Measurements from ENCODE around the gene UFSP2.
"Not testable (repeated sequence)": the region's sequence is repeated elsewhere in the genome, so short reads cannot be mapped to it uniquely, and the experiment has no call there.

The UFSP2 gene

DNA sequence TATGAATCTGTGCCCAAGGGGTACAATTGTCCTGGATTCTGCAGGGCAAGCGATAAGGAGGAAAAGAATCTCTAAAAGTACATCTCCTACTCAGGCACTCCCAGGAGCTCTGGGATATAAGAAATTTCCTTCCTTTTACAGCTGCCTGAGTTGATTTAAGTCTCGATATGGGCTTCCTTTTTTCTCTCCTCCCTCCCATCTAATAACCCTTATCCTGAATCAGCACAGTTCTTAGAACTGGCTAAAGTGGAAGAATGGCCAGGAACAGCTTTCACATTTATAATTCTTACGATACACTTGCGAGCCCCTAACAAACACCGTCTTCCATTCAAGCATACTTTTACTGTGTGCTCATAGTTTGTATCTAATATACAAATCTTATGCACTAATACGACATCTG is 51.2 kb downstream of the UFSP2 start:
- Histone ChIP-seq H3K4me3 (ENCODE audit: low read depth in 1 of 5, low read length in 5 of 5) (no peak overlapping the region), H3K4me1 (ENCODE audit: control insufficient read depth in 5 of 5, insufficient read depth in 5 of 5, low read length in 5 of 5) (peaks cover 0 to 5% (median 0%) of the 10 kb centered on the region in 5 donors), H3K9me3 (ENCODE audit: control insufficient read depth in 5 of 5, low read length in 5 of 5) (peaks cover 0 to 3% (median 0%) of the 10 kb centered on the region in 5 donors), H3K9ac (ENCODE audit: low read length in 5 of 5) (no peak overlapping the region), H3K36me3 (ENCODE audit: control insufficient read depth in 5 of 5, insufficient read depth in 5 of 5, low read length in 5 of 5) (peaks cover 4 to 13% (median 7%) of the 10 kb centered on the region in 5 donors), H3K27me3 (ENCODE audit: control insufficient read depth in 5 of 5, insufficient read depth in 4 of 5, low read length in 5 of 5) (no peaks in the 10 kb centered on the region), H3K27ac (ENCODE audit: low read depth, low read length) (no peak overlapping the region)

DNA sequence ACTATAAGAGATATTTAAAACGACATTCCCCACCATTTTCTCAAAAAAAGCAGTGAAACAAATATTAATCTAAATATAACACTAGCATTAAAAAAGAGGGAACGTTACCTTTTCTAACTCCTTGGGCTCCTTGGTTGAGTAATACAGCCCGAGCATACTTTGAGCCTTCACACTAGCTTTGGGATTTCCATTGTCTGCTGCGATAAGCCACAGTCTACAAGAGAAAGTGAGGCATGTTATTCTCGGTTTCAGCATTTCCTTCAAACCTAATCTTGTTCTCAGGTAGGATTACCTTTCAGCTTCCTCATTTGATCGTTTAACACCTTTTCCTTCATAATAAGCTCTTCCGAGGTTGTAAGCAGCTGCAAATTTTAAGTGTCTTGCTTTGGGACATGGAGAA is 51.7 kb downstream of the UFSP2 start:
- H3K27ac ChIP-seq (ENCODE audit: low read depth, low read length): no peak overlapping the region
- H3K4me3 ChIP-seq (ENCODE audit: low read depth in 1 of 5, low read length in 5 of 5): no peak overlapping the region
- peaks cover 0 to 3% (median 0%) of the 10 kb centered on the region in 5 donors for H3K9me3 ChIP-seq (ENCODE audit: control insufficient read depth in 5 of 5, low read length in 5 of 5)
- no peaks in the 10 kb centered on the region for H3K27me3 ChIP-seq (ENCODE audit: control insufficient read depth in 5 of 5, insufficient read depth in 4 of 5, low read length in 5 of 5)
- H3K9ac ChIP-seq (ENCODE audit: low read length in 5 of 5): no peak overlapping the region
- H3K4me1 ChIP-seq (ENCODE audit: control insufficient read depth in 5 of 5, insufficient read depth in 5 of 5, low read length in 5 of 5): peaks cover 0 to 5% (median 0%) of the 10 kb centered on the region in 5 donors
- H3K36me3 ChIP-seq (ENCODE audit: control insufficient read depth in 5 of 5, insufficient read depth in 5 of 5, low read length in 5 of 5): peaks cover 4 to 13% (median 7%) of the 10 kb centered on the region in 5 donors

DNA sequence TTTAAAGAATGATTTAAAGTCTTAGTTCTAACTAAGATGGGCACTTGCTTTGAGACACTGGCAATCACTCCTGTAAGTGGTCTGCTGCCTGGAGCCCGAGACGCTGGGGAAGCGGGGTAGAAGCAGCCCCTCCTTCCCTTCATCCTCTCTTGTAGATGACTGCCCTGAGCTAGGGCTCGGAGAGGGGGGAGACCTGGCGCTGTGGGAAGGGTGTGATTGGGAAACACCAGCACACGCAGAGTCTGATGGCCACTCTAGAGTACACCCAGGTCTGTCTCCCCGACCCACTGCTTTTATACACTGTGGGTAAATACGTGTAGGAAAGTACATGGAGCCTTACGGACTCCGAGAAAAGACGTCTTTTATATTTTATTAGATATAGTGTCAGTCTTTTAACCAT is 54.1 kb downstream of the UFSP2 start:
- Histone ChIP-seq H3K27ac (ENCODE audit: low read depth, low read length) (no peak overlapping the region), H3K27me3 (ENCODE audit: control insufficient read depth in 5 of 5, insufficient read depth in 4 of 5, low read length in 5 of 5) (no peaks in the 10 kb centered on the region), H3K9ac (ENCODE audit: low read length in 5 of 5) (no peak overlapping the region), H3K4me3 (ENCODE audit: low read depth in 1 of 5, low read length in 5 of 5) (no peak overlapping the region), H3K4me1 (ENCODE audit: control insufficient read depth in 5 of 5, insufficient read depth in 5 of 5, low read length in 5 of 5) (peaks cover 0 to 5% (median 0%) of the 10 kb centered on the region in 5 donors), H3K36me3 (ENCODE audit: control insufficient read depth in 5 of 5, insufficient read depth in 5 of 5, low read length in 5 of 5) (peaks cover 4 to 17% (median 6%) of the 10 kb centered on the region in 5 donors), H3K9me3 (ENCODE audit: control insufficient read depth in 5 of 5, low read length in 5 of 5) (no peaks in the 10 kb centered on the region)

DNA sequence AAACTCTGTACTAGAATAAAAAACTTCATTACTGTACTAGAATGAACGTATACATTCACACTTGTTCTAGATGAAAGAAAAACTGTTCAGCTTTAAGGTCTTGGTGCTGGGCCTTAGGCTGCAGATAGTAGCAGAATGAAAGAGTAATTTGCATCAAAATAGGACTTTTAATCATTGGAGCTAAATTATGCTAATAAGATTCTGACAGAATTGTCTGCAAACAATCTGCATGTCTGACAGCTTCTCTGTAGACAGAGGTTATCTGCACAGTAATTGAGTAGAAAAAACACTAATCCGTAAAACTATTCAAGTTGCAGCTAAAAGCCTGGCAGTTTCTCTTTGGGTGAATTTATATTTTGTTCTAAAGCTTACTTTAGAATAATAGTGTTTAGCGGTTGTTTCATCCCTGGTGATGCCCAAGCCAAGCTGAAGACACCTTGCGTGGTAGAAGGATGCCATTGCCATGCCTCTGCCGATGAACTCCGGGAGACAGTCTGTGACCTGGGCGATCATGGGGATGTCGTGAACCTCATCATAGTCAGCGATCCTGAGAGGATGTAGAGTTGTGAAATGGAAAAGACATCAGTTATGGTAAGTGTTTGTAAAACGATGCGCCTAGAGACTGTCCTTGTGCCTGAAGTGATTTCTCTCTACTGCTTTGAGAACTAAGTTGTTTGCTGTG is 55.4 kb downstream of the UFSP2 start:
- Histone ChIP-seq H3K27ac (ENCODE audit: low read depth, low read length) (no peak overlapping the region), H3K27me3 (ENCODE audit: control insufficient read depth in 5 of 5, insufficient read depth in 4 of 5, low read length in 5 of 5) (no peaks in the 10 kb centered on the region), H3K36me3 (ENCODE audit: control insufficient read depth in 5 of 5, insufficient read depth in 5 of 5, low read length in 5 of 5) (peaks cover 4 to 17% (median 6%) of the 10 kb centered on the region in 5 donors), H3K4me1 (ENCODE audit: control insufficient read depth in 5 of 5, insufficient read depth in 5 of 5, low read length in 5 of 5) (peaks cover 0 to 5% (median 0%) of the 10 kb centered on the region in 5 donors), H3K9ac (ENCODE audit: low read length in 5 of 5) (no peak overlapping the region), H3K9me3 (ENCODE audit: control insufficient read depth in 5 of 5, low read length in 5 of 5) (no peaks in the 10 kb centered on the region), H3K4me3 (ENCODE audit: low read depth in 1 of 5, low read length in 5 of 5) (no peak overlapping the region)

DNA sequence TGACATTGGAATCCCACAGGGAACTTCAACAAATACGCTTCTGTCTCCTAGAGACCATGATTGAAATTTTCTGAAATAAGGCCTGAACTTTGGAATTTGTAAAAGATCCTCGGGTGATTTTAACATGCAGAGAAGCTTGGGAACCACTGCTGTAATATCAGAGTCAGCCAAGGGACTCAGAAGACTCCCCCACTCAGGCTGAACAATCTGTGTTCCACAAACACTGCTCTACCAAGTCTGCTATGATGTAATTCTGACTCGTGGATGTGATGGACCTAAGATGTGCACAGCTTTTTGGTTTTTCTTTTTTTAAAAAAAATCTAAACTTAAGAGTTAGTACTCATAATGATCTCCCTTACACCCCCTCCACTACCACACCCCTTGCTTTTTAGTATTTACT is 56.0 kb downstream of the UFSP2 start:
- Histone ChIP-seq H3K9ac (ENCODE audit: low read length in 5 of 5) (no peak overlapping the region), H3K4me1 (ENCODE audit: control insufficient read depth in 5 of 5, insufficient read depth in 5 of 5, low read length in 5 of 5) (peaks cover 0 to 5% (median 0%) of the 10 kb centered on the region in 5 donors), H3K36me3 (ENCODE audit: control insufficient read depth in 5 of 5, insufficient read depth in 5 of 5, low read length in 5 of 5) (peaks cover 4 to 17% (median 6%) of the 10 kb centered on the region in 5 donors), H3K27ac (ENCODE audit: low read depth, low read length) (no peak overlapping the region), H3K4me3 (ENCODE audit: low read depth in 1 of 5, low read length in 5 of 5) (no peak overlapping the region), H3K27me3 (ENCODE audit: control insufficient read depth in 5 of 5, insufficient read depth in 4 of 5, low read length in 5 of 5) (no peaks in the 10 kb centered on the region), H3K9me3 (ENCODE audit: control insufficient read depth in 5 of 5, low read length in 5 of 5) (no peaks in the 10 kb centered on the region)

- H3K4me1 ChIP-seq (ENCODE audit: control insufficient read depth in 5 of 5, insufficient read depth in 5 of 5, low read length in 5 of 5): no peaks in the 10 kb centered on the region
- no peak overlapping the region for H3K9ac ChIP-seq (ENCODE audit: low read length in 5 of 5)
- H3K9me3 ChIP-seq (ENCODE audit: control insufficient read depth in 5 of 5, low read length in 5 of 5): no peaks in the 10 kb centered on the region
- no peak overlapping the region for H3K27ac ChIP-seq (ENCODE audit: low read depth, low read length)
- H3K36me3 ChIP-seq (ENCODE audit: control insufficient read depth in 5 of 5, insufficient read depth in 5 of 5, low read length in 5 of 5): peaks cover 0 to 9% (median 3%) of the 10 kb centered on the region in 5 donors
- no peak overlapping the region for H3K4me3 ChIP-seq (ENCODE audit: low read depth in 1 of 5, low read length in 5 of 5)
- no peaks in the 10 kb centered on the region for H3K27me3 ChIP-seq (ENCODE audit: control insufficient read depth in 5 of 5, insufficient read depth in 4 of 5, low read length in 5 of 5)
Observed at GRCh38 chr4:185364886-185365285, 60.9 kb downstream of the UFSP2 start.

DNA sequence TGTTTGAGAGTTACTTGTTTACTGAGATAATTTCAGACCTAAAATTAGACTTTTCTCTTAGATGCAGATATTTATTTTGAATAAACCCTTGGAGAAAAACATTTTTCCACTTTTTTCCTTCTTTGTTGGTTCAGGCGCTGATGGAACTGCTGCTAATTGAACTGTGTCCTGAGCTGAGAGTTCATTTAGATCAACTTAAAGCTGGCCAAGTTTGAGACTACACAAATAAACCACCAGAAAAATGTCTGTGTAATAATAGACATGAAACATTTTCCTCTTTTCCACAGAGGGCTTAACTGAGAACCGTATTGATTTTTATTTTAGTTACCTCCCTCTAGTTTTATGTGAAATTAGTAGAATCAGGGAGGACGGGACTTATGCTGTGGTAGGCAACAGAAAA is 62.5 kb downstream of the UFSP2 start:
- H3K27ac ChIP-seq (ENCODE audit: low read depth, low read length): no peak overlapping the region
- H3K4me3 ChIP-seq (ENCODE audit: low read depth in 1 of 5, low read length in 5 of 5): no peak overlapping the region
- H3K36me3 ChIP-seq (ENCODE audit: control insufficient read depth in 5 of 5, insufficient read depth in 5 of 5, low read length in 5 of 5): peaks cover 0 to 11% (median 4%) of the 10 kb centered on the region in 5 donors
- H3K4me1 ChIP-seq (ENCODE audit: control insufficient read depth in 5 of 5, insufficient read depth in 5 of 5, low read length in 5 of 5): no peaks in the 10 kb centered on the region
- H3K9me3 ChIP-seq (ENCODE audit: control insufficient read depth in 5 of 5, low read length in 5 of 5): no peaks in the 10 kb centered on the region
- no peaks in the 10 kb centered on the region for H3K27me3 ChIP-seq (ENCODE audit: control insufficient read depth in 5 of 5, insufficient read depth in 4 of 5, low read length in 5 of 5)
- H3K9ac ChIP-seq (ENCODE audit: low read length in 5 of 5): no peak overlapping the region

DNA sequence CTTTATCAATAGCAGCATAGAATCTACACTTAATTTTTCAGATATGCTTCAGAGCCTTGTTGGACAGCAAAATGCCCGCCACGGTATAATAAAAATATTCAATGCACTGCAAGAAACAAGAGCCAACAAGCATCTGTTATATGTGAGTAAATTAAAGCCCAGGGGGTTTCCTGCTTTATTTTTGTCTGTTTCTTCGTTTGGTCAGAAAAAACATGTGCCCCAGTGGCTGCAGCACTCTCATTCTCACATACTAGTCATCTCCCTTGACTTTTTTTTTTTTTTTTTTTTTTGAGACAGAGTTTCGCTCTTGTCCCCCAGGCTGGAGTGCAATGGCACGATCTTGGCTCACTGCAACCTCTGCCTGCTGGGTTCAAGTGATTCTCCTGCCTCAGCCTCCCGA is 63.2 kb downstream of the UFSP2 start:
- H3K4me3 ChIP-seq (ENCODE audit: low read depth in 1 of 5, low read length in 5 of 5); H3K9ac ChIP-seq (ENCODE audit: low read length in 5 of 5); H3K9me3 ChIP-seq (ENCODE audit: control insufficient read depth in 5 of 5, low read length in 5 of 5); H3K27me3 ChIP-seq (ENCODE audit: control insufficient read depth in 5 of 5, insufficient read depth in 4 of 5, low read length in 5 of 5); H3K4me1 ChIP-seq (ENCODE audit: control insufficient read depth in 5 of 5, insufficient read depth in 5 of 5, low read length in 5 of 5); H3K27ac ChIP-seq (ENCODE audit: low read depth, low read length); H3K36me3 ChIP-seq (ENCODE audit: control insufficient read depth in 5 of 5, insufficient read depth in 5 of 5, low read length in 5 of 5): not testable (repeated sequence)

GRCh38 chr4:185361872-185362271 is 63.9 kb downstream of the UFSP2 start:
- Histone ChIP-seq H3K27me3 (ENCODE audit: control insufficient read depth in 5 of 5, insufficient read depth in 4 of 5, low read length in 5 of 5) (no peaks in the 10 kb centered on the region), H3K4me1 (ENCODE audit: control insufficient read depth in 5 of 5, insufficient read depth in 5 of 5, low read length in 5 of 5) (no peaks in the 10 kb centered on the region), H3K9me3 (ENCODE audit: control insufficient read depth in 5 of 5, low read length in 5 of 5) (no peaks in the 10 kb centered on the region), H3K9ac (ENCODE audit: low read length in 5 of 5) (no peak overlapping the region), H3K36me3 (ENCODE audit: control insufficient read depth in 5 of 5, insufficient read depth in 5 of 5, low read length in 5 of 5) (peaks cover 0 to 9% (median 4%) of the 10 kb centered on the region in 5 donors), H3K27ac (ENCODE audit: low read depth, low read length) (no peak overlapping the region), H3K4me3 (ENCODE audit: low read depth in 1 of 5, low read length in 5 of 5) (no peak overlapping the region)

- Histone ChIP-seq H3K9me3 (ENCODE audit: control insufficient read depth in 5 of 5, low read length in 5 of 5) (no peaks in the 10 kb centered on the region), H3K27ac (ENCODE audit: low read depth, low read length) (no peak overlapping the region), H3K27me3 (ENCODE audit: control insufficient read depth in 5 of 5, insufficient read depth in 4 of 5, low read length in 5 of 5) (no peaks in the 10 kb centered on the region), H3K4me1 (ENCODE audit: control insufficient read depth in 5 of 5, insufficient read depth in 5 of 5, low read length in 5 of 5) (no peaks in the 10 kb centered on the region), H3K36me3 (ENCODE audit: control insufficient read depth in 5 of 5, insufficient read depth in 5 of 5, low read length in 5 of 5) (peaks cover 0 to 9% (median 4%) of the 10 kb centered on the region in 5 donors), H3K4me3 (ENCODE audit: low read depth in 1 of 5, low read length in 5 of 5) (no peak overlapping the region), H3K9ac (ENCODE audit: low read length in 5 of 5) (no peak overlapping the region)
Observed at GRCh38 chr4:185359767-185360446, 65.9 kb downstream of the UFSP2 start.

All from subcutaneous abdominal adipose tissue (tissue), 5 donors.